GM19395 (cell line): ENCODE measurements around the gene SF3B3.
"Not testable (repeated sequence)": the region's sequence is repeated elsewhere in the genome, so short reads cannot be mapped to it uniquely, and the experiment has no call there.

Experiments used
- ATAC-seq: cut with Tn5 transposase; IDR thresholded peaks from one replicate; pipeline ENCODE4 v1.9.1; 2021; ENCODE audit warnings: mild to moderate bottlenecking, moderate library complexity; ENCODE audit not compliant: unreplicated experiment

Gene SF3B3

DNA sequence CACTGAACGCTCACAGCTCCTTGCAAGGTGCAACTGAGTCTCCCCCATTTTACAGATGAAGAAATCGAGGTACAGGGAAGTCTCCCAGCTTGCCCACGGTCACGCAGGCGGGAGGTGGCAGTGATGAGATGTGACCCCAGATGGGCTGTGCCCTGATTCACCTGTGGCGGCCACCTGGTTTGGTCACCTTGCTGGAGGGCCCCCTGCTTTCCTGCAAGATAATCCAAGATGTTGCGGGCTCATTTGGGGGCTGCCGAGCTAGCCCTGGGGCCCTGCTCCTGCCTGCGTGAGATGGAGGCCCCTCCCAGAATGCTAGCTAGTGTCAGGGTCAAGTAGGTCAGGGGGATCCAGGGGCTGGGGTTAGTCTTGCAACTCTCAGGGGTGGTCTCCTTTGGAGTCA lies 63.1 kb downstream of the SF3B3 start:
- no peak for ATAC-seq

DNA sequence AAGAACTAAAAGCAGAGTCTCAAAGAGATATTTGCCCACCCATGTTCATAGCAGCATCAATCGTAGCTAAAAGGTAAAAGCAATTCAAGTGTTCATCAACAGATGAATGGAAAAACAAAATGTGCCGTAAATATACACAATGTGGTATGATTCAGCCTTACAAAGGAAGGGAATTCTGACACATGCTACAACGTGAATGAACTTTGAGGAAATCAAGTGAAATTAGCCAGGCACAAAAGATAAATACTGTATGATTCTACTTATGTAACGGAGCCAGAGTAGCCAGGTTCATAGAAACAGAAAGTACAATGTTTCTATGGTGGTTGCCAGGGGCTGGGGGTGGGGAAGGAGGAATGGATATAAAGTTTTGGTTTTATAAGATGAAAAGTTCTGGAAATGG lies 64.9 kb downstream of the SF3B3 start:
- no peak for ATAC-seq

DNA sequence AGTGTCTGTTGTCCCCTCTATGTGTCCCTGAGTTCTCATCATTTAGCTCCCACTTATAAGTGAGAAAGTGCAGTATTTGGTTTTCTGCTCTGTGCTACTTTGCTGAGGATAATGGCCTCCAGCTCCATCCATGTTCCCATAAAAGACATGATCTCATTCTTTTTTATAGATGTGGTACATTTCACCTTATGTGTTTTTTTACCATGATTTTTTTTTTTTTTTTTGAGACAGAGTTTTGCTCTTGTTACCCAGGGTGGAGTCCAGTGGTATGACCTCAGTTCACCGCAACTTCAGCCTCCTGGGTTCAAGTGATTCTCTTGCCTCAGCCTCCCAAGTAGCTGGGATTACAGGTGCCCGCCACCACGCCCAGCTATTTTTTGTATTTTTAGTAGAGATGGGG lies 65.8 kb downstream of the SF3B3 start:
- not testable (repeated sequence) for ATAC-seq

DNA sequence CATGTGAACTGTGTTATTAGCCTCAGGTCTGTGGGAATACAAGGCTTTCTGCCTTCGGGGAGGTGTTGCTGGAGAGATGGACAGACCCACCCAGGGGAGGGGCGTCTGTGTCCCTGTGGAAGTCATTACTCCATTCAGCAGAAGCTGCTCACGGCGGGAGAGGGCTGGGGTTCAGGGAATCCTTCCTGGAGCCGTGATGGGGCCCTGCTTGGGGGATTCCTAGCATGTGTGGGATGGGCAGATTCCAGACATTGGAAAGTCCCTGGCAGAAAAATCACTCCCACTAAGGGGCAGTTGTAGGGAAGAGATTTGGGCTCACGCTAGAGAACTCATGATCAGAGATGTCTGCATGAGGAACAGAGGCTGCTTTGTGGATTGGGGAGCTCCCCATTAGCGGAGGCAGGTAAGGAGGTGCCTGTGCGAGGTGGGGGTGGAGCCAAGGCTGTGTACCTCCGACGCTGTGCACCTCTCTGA lies 66.4 kb downstream of the SF3B3 start:
- ATAC-seq: no peak

DNA sequence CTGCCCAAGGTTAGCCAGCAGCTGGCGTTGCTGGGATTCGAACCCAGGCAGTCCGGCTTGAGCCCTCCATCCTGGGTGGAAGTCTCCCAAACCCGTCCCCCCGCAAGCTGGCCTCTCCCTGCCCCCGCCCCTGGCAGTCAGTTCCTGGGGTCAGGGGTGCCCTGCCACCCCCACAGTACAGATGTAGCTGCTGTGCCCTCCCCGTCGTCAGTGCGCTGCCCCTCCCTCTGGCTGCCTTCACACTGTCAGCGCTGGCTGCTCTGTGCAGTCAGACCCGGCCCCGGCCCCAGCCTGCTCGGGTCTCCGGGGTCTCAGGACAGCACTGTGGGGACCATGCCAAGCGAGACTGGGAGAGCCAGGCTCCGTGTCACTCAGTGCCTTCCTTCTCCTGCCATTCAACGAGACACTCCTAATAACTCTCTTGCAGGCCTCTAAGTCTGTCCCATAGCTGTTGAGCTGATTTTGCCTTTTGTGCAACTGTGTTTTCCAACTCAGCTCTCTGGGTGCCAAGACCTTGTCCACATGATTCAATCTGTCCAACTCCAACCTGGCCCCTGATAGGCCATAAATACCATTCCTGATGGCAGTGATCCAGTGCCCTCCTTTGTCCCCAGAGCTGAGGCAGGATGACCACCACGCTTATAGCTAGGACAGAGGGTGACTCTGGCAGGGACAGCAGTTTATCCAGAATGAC lies 67.3 kb downstream of the SF3B3 start:
- no peak for ATAC-seq

DNA sequence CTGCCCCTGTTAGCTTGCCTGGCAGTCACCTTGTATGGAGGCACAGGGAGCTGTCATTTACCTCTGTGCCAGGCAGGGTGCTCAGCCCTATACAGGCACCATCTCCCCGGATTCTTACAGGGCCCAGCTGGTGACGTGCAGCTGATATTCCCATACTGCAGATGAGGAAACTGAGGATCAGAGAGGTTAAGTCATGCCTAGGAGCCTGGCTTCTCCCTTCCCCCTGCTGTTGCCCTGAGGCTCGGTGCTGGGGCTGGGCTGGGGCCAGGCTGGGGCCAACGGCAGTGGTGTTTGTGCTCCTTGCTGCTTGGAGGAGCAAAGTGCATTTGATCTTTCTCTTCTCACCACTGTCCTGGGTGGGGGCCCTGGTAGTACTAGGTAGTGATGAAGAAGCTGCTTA lies 68.0 kb downstream of the SF3B3 start:
- ATAC-seq: no peak

DNA sequence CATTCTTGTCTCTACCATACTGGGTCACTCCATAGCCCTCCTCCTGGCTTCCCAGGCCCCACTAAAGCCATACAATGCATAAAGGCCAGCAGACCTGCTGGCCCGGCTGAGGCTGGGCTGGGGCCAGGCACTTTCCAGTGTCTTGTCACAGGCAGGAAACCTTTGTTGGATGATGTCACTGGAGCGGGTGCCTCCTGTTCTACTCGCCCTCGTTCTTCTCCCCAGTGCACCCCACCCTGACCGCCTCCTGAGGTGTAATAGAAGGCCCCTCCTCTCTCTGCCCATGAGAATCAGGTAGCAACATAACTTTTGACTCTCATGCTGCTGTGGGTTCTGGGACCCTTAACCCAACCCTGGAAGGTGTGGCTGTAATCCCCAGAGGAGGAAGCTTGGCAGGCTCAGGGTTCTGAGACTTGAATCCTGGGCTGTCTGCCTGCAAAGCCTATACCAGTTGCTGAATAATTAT lies 68.5 kb downstream of the SF3B3 start:
- no peak for ATAC-seq

DNA sequence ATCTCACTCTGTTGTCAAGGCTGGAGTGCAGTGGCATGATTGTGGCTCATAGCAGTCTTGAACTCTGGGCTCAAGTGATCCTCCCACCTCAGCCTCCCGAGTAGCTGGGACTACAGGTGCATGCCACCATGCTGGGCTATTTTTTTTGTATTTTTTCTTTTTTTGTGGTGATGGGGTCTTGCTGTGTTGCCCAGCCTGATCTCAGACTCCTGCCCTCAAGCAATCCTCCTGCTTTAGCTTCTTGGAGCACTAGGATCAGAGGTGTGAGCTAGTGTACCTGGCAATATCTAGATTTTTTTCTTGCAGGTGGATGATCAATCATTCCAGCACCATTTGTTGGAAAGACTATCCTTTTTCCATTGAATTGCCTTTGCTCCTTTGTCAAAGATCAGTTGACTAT lies 69.9 kb downstream of the SF3B3 start:
- ATAC-seq: no peak

DNA sequence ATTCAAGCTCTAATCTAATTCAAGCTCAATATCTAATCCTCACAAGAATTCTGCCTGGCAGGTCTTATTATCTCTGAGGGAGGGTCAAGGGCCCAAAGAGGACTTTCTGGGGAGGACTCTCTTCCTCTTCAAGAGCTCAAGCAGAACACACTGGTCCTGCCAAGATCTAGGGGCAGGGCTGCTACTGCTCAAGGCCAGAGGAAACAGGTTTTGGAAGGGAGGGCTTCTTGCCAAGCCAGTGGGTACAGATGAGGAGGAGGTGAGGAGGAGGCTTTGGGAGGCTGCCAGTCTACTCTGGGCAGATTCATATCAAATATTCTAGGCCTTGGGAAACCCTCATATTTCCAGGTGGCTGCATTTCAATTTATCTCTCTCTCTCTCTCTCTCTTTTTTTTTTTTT lies 71.0 kb downstream of the SF3B3 start:
- no peak for ATAC-seq

DNA sequence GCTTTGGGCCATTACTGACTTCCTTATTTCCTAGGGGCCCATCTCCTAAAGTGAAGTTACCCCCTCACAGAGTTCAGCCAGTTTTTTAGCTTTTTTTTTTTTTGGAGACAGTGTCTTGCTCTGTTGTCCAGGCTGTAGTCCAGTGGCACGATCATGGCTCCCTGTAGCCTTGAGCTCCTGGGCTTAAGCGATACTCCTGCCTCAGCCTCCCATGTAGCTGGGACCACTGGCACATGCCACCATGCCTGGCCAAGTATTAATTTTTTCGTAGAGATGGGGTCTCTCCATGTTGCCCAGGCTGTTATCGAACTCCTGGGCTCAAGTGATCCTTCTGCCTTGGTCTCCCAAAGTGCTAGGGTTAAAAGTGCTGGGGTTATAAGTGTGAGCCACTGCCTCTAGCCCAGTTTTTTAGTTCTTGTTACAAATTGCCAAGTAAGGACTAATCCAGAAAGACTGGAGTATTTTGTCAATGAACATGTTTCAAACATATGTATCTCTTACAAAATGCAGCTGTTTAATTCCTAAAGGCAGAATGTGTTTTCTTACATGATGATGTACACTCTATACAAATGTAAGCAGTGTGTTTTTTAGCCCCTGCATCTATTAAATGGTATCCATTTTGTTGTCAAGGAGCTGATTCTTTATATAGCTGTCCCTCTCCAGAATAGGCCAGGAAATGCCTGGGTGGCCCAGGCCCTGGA lies 73.7 kb downstream of the SF3B3 start:
- no peak for ATAC-seq

DNA sequence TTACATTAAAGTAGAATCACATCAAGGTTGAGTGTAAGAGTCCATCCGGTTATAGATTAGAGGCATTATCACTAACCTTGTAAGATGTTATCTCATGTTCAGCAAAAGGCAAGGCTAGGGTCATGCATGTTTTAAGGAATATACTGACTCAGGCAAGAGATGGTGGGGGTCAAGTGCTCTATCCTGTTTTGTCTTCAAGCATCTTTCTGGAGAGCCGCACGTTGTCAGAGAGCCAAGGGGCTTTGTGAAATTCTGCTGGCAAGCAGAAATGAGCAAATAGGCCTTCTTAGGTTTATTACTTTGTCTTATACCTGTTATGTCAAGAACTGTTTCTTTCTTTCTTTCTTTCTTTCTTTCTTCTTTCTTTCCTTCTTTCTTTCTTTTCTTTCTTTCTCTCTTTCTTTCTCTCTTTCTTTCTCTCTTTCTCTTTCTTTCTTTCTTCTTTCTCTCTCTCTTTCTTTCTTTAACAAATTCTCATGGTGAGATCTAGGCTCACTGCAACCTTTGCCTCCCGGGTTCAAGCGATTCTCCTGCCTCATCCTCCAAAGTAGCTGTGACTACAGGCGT lies 75.4 kb downstream of the SF3B3 start:
- ATAC-seq: no peak

DNA sequence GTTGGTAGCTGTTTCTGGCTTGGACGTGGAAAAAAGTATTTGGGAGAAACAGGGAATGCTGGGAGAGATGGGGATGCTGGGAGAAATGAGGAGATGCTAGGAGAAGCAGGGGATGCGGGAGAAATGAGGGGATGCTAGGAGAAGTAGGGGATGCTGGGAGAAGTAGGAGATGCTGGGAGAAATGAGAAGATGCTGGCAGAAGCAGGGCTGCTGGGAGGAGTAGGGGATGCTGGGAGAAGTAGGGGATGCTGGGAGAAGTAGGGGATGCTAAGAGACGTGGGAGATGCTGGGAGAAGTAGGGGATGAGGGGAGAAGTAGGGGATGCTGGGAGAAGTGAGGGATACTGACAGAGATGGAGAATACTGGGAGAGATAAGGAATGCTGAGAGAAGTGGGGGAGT lies 77.1 kb downstream of the SF3B3 start:
- no peak for ATAC-seq

DNA sequence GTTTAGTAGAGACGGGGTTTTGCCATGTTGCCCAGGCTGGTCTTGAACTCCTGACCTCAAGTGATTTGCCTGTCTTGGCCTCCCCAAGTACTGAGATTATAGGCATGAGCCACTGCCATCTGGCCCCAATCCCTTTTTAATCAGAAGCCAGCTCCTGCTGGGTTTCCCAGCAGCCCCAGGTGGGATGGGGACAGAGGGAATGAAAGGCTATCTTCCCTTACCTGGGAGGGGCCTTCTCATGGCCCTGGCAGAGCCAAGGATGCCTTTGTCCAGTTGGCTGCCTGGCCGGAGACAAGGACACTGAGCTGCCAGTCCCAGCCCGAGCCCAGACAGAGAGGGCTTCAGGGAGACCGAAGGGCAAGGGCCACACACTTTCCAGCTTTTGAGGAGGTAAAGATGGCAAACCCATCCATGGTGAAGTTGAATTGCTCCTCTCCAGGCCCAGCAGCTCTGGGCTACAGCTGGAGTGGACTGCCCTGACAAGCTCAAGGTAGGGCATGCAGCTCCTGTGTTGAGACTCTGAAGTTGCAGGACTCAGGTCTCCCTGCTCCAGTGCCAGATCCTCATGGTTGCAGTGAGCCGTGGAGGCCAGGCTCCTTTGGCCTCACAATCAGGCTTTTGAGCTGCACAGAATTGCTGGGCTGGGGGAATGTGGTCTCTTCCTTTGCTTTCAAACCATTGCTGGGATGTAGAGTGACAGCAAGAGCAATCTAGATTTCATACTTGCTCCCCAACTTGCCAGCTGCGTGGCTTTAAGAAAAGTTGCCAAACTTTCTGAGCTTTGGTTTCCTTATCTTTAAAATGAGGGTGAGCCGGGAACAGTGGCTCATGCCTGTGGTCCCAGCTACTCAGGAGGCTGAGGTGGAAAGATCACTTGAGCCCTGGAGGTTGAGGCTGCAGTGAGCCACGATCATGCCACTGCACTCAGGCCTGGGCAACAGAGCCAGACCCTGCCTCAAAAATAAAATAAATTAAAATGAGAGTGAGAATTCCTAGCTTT lies 78.3 kb downstream of the SF3B3 start:
- ATAC-seq: no peak

DNA sequence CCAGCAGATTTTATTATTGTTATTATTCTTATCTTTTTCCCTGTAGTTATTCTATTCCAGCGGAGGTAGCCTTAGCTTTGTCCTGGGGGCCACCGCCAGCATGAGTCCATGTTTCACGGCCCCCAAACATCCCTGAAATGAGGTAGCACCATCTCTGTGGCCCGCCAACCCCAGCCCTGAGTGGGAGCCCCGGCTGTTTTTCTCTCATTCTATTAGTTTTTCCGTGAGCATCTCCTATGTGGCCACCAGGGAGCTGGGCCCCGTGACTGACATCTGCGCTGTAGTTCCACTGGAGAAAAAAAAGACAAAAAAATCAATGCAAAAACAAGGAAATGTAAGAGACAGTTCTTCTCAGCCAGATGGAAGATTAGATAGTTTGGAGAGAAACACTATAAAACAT lies 79.2 kb downstream of the SF3B3 start:
- ATAC-seq: no peak

DNA sequence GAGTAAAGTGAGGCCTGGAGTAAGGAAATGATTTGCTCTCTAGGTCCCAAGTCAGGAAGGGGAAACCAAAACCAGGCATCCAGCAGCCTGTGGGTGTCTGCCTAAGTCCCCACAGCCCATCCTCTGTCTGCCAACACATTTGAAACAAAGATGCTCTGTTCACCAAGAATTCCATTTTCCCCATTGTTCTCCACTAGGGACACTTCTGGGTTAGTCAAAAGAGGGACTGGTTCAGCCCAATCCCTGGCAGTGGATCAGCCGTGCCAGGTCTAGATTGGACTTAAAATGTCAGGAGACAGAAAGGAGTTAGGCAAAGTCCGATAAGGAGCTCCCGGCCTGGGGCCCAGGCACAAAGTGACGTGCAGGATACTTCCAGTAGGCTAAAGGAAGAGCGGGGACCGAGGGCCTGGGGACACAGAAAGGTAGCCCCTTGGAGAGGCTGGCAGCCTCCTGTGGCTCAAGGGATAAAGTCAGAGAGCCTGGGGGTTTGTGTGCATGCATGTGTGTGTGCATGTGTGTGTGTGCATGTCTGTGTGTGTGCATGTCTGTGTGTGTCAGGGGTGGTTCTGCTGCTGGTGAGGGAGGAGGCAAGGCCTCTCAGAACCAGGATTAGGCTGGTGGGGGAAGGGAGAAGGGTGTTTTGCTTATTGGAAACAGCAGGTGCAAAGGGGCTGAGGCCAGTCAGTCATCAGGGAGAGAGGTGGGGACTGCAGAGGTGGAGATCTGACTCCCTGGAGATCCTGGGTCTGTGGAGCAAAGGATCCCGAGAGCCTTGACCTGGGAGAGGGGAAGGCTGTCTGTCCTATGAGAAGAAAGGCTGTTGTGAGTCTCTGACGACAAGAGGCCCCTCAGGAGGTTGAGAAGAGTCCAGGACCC lies 81.0 kb downstream of the SF3B3 start:
- no peak for ATAC-seq

DNA sequence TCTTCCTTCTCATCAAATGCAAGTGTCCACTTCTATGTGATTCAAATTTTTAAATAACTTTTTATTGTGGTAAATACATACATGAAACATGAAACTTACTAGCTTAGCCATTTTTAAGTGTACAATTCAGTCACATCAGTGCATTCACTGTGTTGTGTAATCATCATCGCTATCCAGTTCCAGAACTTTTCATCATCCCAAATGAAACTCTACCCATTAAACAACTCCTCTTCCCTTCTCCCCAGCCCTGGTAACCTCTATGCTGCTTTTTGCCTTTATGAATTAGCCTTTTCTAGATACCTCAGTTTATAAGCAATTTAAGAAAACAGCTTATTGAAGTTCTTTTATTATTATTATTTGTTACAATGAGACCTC lies 81.7 kb downstream of the SF3B3 start:
- no peak for ATAC-seq

DNA sequence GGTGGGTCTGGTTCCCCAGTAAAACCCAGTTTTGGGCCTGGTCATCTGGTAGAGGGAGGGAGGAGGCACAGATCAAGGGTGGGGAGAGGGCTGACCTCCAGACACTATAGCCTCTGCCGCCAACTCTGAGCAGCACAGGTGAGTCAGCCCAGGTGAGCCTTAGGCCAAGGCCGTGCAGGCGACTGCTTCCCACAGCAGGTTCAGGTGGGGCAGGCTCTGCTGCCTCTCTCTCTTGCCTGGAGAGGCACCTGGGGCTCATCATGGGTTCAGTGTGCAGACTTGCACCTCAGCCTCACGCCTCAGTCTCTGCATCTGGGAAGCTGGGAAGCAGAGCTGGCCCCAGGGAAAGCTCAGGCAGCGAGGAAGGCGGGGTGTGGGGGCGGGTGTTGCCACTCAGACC lies 84.9 kb downstream of the SF3B3 start:
- ATAC-seq: no peak

DNA sequence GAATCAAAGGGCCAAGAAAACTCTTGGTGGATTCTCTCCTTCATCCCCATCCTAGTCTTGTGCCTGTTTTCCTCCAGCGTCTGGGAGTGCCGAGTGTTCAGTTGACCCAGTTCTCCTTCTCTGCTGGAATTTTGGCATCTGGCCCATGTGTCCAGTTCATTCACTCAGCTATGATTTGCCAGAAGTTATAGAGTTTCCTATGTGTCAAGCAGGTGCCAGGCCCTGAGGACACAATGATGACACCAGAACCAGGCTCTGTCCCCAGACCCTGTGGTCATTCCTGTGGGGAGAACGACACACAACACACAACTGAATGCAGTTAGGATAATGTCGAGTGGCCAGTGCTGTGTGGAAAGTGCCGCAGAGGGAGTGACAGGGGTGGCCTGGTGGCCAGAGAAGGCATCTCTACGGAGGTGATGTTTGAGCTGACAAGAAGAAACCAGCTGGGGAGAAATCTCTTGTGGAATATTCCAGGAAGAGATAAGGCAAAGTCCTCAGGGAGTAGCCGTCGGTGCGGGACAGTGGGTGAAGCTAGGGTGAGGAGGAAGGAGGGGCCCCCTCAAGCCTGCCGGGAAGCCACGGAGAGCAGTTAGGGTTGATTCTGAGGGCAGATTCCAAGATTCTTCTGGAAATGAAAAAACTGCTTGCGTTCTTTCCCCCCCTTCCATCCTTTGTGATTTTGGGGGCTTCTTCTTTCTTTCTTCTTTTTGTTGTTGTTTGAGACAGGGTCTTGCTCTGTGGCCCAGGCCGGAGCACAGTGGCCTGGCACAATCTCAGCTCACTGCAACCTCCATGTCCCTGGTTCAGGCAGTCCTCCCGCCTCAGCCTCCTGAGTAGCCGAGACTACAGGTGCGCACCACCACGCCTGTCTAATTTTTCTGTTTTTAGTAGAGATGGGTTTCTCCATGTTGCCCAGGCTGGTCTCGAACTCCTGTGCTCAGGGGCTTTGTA lies 86.9 kb downstream of the SF3B3 start:
- no peak for ATAC-seq

DNA sequence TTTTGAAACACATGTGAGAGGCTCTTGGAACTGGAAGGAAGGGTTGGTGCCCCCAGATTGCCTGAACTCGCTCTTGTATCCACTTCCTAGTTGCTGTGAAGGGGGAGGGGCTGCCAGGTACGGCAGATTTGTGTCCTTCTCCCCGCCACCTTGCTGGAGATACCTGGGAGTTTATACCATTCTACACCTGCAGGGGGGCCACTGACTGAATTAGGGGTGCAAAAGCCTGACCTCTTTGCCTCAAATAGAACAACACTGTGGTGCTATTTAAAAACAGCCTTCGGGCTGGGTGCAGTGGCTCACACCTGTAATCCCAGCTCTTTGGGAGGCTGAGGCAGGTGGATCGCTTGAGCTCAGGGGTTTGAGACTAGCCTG lies 87.6 kb downstream of the SF3B3 start:
- ATAC-seq: no peak
